HEK293T (cell line): Measurements from ENCODE around the gene VTI1A.

ENCODE experiments used
- CTCF ChIA-PET: fragments of 350-600 bp; formaldehyde crosslinking; extraction: SDS; loops from one replicate; lab custom pipeline; 2021; ENCODE audit warnings: antibody characterized with exemption, inconsistent platforms; lab: Yijun Ruan, JAX
- POLR2A ChIA-PET: fragments of 350-600 bp; formaldehyde crosslinking; extraction: SDS; loops from one replicate; lab custom pipeline; 2020; ENCODE audit warnings: antibody characterized with exemption, inconsistent platforms; lab: Yijun Ruan, JAX
- DNase-seq: peaks from one replicate; pipeline ENCODE4 v3.0.0; 2012; ENCODE audit warnings: mixed read lengths; ENCODE audit errors: extremely low spot score
- ARNT ChIP-seq: fragments of 450-650 bp; IDR thresholded peaks from 2 replicates; pipeline ENCODE4 v1.6.1; 2017; ENCODE audit warnings: mild to moderate bottlenecking
- BHLHE40 ChIP-seq: fragments of 450-650 bp; IDR thresholded peaks from 2 replicates; pipeline ENCODE4 v1.6.1; 2016; ENCODE audit warnings: mild to moderate bottlenecking, moderate library complexity, borderline replicate concordance
- CTBP1 ChIP-seq: fragments of 450-650 bp; IDR thresholded peaks from 2 replicates; pipeline ENCODE4 v1.6.1; 2016; ENCODE audit warnings: borderline replicate concordance
- ELF4 ChIP-seq: fragments of 450-650 bp; IDR thresholded peaks from 2 replicates; pipeline ENCODE4 v1.6.1; 2017; ENCODE audit warnings: antibody characterized with exemption
- FOXA1 ChIP-seq: fragments of 450-650 bp; IDR thresholded peaks from 2 replicates; pipeline ENCODE4 v1.6.1; 2016; ENCODE audit warnings: mild to moderate bottlenecking
- FOXK2 ChIP-seq: fragments of 450-650 bp; IDR thresholded peaks from 2 replicates; pipeline ENCODE4 v1.6.1; 2016; ENCODE audit warnings: mild to moderate bottlenecking
- FOXM1 ChIP-seq: fragments of 450-650 bp; IDR thresholded peaks from 2 replicates; pipeline ENCODE4 v1.6.1; 2017; ENCODE audit warnings: mild to moderate bottlenecking, borderline replicate concordance
- HDGF ChIP-seq: fragments of 450-650 bp; IDR thresholded peaks from 2 replicates; pipeline ENCODE4 v1.6.1; 2017; ENCODE audit warnings: antibody characterized with exemption, borderline replicate concordance
- L3MBTL2 ChIP-seq: fragments of 450-650 bp; conservative IDR thresholded peaks from 2 replicates; pipeline ENCODE4 v1.6.1; 2016; ENCODE audit warnings: mild to moderate bottlenecking
- LEF1 ChIP-seq: fragments of 450-650 bp; IDR thresholded peaks from 2 replicates; pipeline ENCODE4 v1.6.1; 2017; ENCODE audit warnings: mild to moderate bottlenecking, borderline replicate concordance
- NFRKB ChIP-seq: fragments of 450-650 bp; IDR thresholded peaks from 2 replicates; pipeline ENCODE4 v1.6.1; 2016; ENCODE audit warnings: mild to moderate bottlenecking, moderate library complexity
- SP1 ChIP-seq: fragments of 450-650 bp; IDR thresholded peaks from 2 replicates; pipeline ENCODE4 v1.6.1; 2017
- SUZ12 ChIP-seq: fragments of 450-650 bp; IDR thresholded peaks from 2 replicates; pipeline ENCODE4 v1.6.1; 2016; ENCODE audit warnings: mild to moderate bottlenecking
- TARDBP ChIP-seq: fragments of 450-650 bp; IDR thresholded peaks from 2 replicates; pipeline ENCODE4 v1.6.1; 2016
- ZNF384 ChIP-seq: fragments of 450-650 bp; IDR thresholded peaks from 2 replicates; pipeline ENCODE4 v1.6.1; 2016
- TF ChIP-seq, protein P1 (sequence below): fragments of 450-650 bp; IDR thresholded peaks from 2 replicates; pipeline ENCODE4 v1.6.1; 2016

The VTI1A gene

GRCh38 chr10:112614586-112614985 lies 167.6 kb downstream of the VTI1A start:
- ChIA-PET POLR2A (no interaction called here), CTCF (interaction anchor here (0.7 kb wide), 1 partner anchor 41 kb away, joined by 3 read pairs; no protein-coding TSS in a partner anchor)
- DNase-seq, result no peak

DNA sequence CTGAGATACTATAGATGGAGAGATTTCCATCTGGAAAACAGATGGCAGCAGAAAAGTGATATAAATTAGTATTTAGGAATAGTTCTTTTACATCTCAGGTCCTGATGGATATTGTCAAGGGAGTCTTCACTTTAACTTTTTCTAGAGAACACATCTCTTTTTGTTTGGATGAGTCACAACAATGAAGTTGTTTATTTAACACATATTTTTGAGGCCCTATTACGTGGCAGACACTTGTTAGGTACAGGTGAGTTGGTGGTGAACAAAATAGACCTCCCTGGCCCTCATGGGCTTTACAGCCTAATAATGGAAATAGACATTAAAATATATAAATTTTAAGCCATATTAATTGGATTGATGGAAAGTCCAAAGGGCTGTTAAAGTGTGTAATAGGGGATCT lies 168.3 kb downstream of the VTI1A start:
- ChIA-PET CTCF (interaction anchor here (0.7 kb wide), 1 partner anchor 41 kb away, joined by 3 read pairs; no protein-coding TSS in a partner anchor), POLR2A (no interaction called here)
- TF ChIP-seq BHLHE40 (no peak), TARDBP (no peak), CTBP1 (no peak), ELF4 (no peak), FOXK2 (no peak), ARNT (no peak), HDGF (no peak), FOXA1 (no peak)
- DNase-seq, result no peak

More at GRCh38 chr10:112614586-112614985, 167.6 kb downstream of the VTI1A start:
- TF ChIP-seq FOXA1 (no peak), FOXM1 (no peak), CTBP1 (no peak), TARDBP (no peak), ZNF384 (no peak), LEF1 (no peak), FOXK2 (no peak), HDGF (no peak), ARNT (no peak), SUZ12 (no peak), ELF4 (no peak), NFRKB (no peak), L3MBTL2 (no peak), BHLHE40 (no peak), SP1 (no peak)
- TF ChIP-seq, protein P1, sequence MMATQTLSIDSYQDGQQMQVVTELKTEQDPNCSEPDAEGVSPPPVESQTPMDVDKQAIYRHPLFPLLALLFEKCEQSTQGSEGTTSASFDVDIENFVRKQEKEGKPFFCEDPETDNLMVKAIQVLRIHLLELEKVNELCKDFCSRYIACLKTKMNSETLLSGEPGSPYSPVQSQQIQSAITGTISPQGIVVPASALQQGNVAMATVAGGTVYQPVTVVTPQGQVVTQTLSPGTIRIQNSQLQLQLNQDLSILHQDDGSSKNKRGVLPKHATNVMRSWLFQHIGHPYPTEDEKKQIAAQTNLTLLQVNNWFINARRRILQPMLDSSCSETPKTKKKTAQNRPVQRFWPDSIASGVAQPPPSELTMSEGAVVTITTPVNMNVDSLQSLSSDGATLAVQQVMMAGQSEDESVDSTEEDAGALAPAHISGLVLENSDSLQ, result no peak

- TF ChIP-seq L3MBTL2 (no peak), CTBP1 (no peak), FOXK2 (no peak), ELF4 (no peak), NFRKB (no peak), ZNF384 (no peak), TARDBP (no peak), FOXM1 (no peak), ARNT (no peak), FOXA1 (no peak), HDGF (no peak), SUZ12 (no peak), SP1 (no peak), LEF1 (no peak), BHLHE40 (no peak)
- TF ChIP-seq, protein P1, result no peak
- ChIA-PET CTCF (no interaction called here), POLR2A (no interaction called here)
- no peak for DNase-seq
Observed at GRCh38 chr10:112616647-112617046, 169.6 kb downstream of the VTI1A start.

DNA sequence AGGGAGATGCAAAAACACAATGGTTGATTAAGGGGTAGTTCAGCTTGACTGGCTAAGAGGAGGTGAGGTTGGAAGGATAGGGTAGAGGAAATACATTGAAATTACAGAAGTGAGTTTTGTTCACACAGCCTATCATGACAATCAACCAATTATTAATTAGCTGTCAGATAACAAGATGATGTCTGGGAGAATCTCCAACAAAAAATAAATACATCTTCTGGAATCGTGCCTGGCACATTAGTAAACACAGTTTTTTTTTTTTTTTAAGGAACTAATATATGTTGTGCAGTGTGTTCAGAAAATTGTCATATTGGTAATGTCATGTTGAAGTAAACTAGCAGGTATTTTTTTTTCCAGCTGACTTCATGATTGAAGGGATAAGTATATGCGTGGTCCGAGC lies 171.8 kb downstream of the VTI1A start:
- ChIA-PET POLR2A (no interaction called here), CTCF (no interaction called here)
- TF ChIP-seq TARDBP (no peak), SUZ12 (no peak), BHLHE40 (no peak), FOXK2 (no peak), NFRKB (no peak), SP1 (no peak), ARNT (no peak), L3MBTL2 (no peak), LEF1 (no peak)
- TF ChIP-seq, protein P1, result no peak
- no peak for DNase-seq

GRCh38 chr10:112619556-112619955 lies 172.5 kb downstream of the VTI1A start:
- no peak for DNase-seq
- ChIA-PET CTCF (no interaction called here), POLR2A (no interaction called here)
- TF ChIP-seq NFRKB (no peak), FOXA1 (no peak), ARNT (no peak), ELF4 (no peak), HDGF (no peak)

GRCh38 chr10:112622786-112623185 lies 175.8 kb downstream of the VTI1A start:
- POLR2A ChIA-PET, result no interaction called here
- CTCF ChIA-PET, result no interaction called here
- TF ChIP-seq FOXM1, result no peak
- TF ChIP-seq, protein P1, result peak; percentile 89
- no peak for DNase-seq
